Endothelial cell of umbilical vein (primary cell): ENCODE results near the gene UTRN. TPM values are rescaled to one million over a fixed set of nuclear protein-coding genes. Genes with fewer than 3 reads are reported as not detected.

Experiments used
- BruUV-seq: library from RNA; stranded (reverse); fragments of 400-500 nt; replicated peaks from 2 replicates; lab custom pipeline; 2021; lab: Mats Ljungman, UMichigan
- CTCF ChIA-PET: fragments of 300-600, 350-600 bp; sonication (Branson Sonifier 250); formaldehyde crosslinking; loops from one replicate; lab custom pipeline; 2021; ENCODE audit warnings: antibody characterized with exemption, inconsistent platforms; lab: Charles Lee
- POLR2A ChIA-PET: fragments of 300-600, 350-600 bp; sonication (Branson Sonifier 250); formaldehyde crosslinking; loops from one replicate; lab custom pipeline; 2021; ENCODE audit warnings: antibody characterized with exemption, inconsistent platforms; lab: Charles Lee
- DNase-seq: peaks from one replicate; pipeline ENCODE4 v3.0.0-alpha.2; 2011; ENCODE audit warnings: low read depth, low spot score
- FAIRE-seq: peaks from 2 replicates; lab custom pipeline; 2011; peaks lifted over from hg19 to GRCh38; lab: Jason Lieb, UNC
- H2AFZ ChIP-seq: 2 replicates; pipeline ENCODE4 v1.6.0; 2012; ENCODE audit warnings: low read depth, low read length, control low read depth, inconsistent platforms
- H3K27ac ChIP-seq: 2 replicates; pipeline ENCODE4 v1.5.1; 2011; ENCODE audit warnings: low read depth, mild to moderate bottlenecking, control low read depth, low read length, moderate library complexity; ENCODE audit not compliant: insufficient read depth
- H3K27me3 ChIP-seq, 2 experiments: 2 replicates each; pipeline versions ENCODE4 v1.6.0 to v1.6.1; 2011; ENCODE audit warnings: low read length in 2 of 2, mixed read lengths in 1 of 2; ENCODE audit not compliant: control insufficient read depth in 2 of 2, insufficient read depth in 2 of 2
- H3K36me3 ChIP-seq, 2 experiments: 2 replicates in 1 of 2; 3 replicates in 1 of 2; pipeline ENCODE4 v1.5.1; 2011; ENCODE audit warnings: low read length in 2 of 2, mild to moderate bottlenecking in 1 of 2, moderate library complexity in 1 of 2; ENCODE audit not compliant: control insufficient read depth in 2 of 2, insufficient read depth in 2 of 2; ENCODE audit errors: extremely low read depth in 1 of 2
- H3K4me1 ChIP-seq: 3 replicates; pipeline ENCODE4 v1.5.1; 2011; ENCODE audit warnings: mild to moderate bottlenecking, low read length; ENCODE audit not compliant: control insufficient read depth, insufficient read depth; ENCODE audit errors: extremely low read depth
- H3K4me2 ChIP-seq: 2 replicates; pipeline ENCODE4 v1.6.1; 2011; ENCODE audit warnings: low read length, control low read depth, mixed read lengths; ENCODE audit not compliant: insufficient read depth
- H3K4me3 ChIP-seq, 3 experiments: fragments of 200-600 bp in 1 of 3; sonication (generic), shearing (Covaris generic) in 1 of 3; replicated peaks in 1 of 3; 2 replicates each; pipeline ENCODE4 v1.5.1; 2011 to 2016; ENCODE audit warnings: control low read depth in 3 of 3, low read length in 3 of 3, mild to moderate bottlenecking in 2 of 3, inconsistent platforms in 1 of 3, low read depth in 1 of 3, moderate library complexity in 1 of 3; ENCODE audit not compliant: insufficient read depth in 1 of 3
- H3K79me2 ChIP-seq: 2 replicates; pipeline ENCODE4 v1.6.0; 2012; ENCODE audit warnings: low read length, inconsistent platforms; ENCODE audit not compliant: control insufficient read depth, insufficient read depth
- H3K9ac ChIP-seq: replicated peaks from 2 replicates; pipeline ENCODE3; 2011; ENCODE audit warnings: low read length, control low read depth; ENCODE audit not compliant: insufficient read depth; ENCODE audit errors: extremely low read depth
- H3K9me1 ChIP-seq: replicated peaks from 3 replicates; pipeline ENCODE4 v1.6.0; 2011; ENCODE audit warnings: mild to moderate bottlenecking, low read length; ENCODE audit not compliant: control insufficient read depth, insufficient read depth; ENCODE audit errors: extremely low read depth
- H3K9me3 ChIP-seq: replicated peaks from 2 replicates; pipeline ENCODE4 v1.5.1; 2012; ENCODE audit warnings: low read length, inconsistent platforms; ENCODE audit not compliant: control insufficient read depth, insufficient read depth
- H4K20me1 ChIP-seq: replicated peaks from 2 replicates; pipeline ENCODE3; 2011; ENCODE audit warnings: mild to moderate bottlenecking, low read length; ENCODE audit not compliant: control insufficient read depth, insufficient read depth; ENCODE audit errors: extremely low read depth
- CTCF ChIP-seq, 2 donors: IDR thresholded peaks; 1 replicate in 1 of 2; 2 replicates in 1 of 2; pipeline ENCODE4 v1.5.1; 2011; ENCODE audit warnings: low read length in 2 of 2, mild to moderate bottlenecking in 2 of 2, moderate library complexity in 2 of 2, control low read depth in 1 of 2, inconsistent platforms in 1 of 2, low read depth in 1 of 2; ENCODE audit not compliant: insufficient read depth in 1 of 2; ENCODE audit errors: extremely low read depth in 1 of 2
- EZH2 ChIP-seq: IDR thresholded peaks from 2 replicates; pipeline ENCODE4 v1.6.1; 2012; ENCODE audit warnings: borderline replicate concordance, low read depth, mild to moderate bottlenecking, moderate library complexity, low read length, inconsistent platforms; ENCODE audit not compliant: severe bottlenecking
- FOS ChIP-seq: IDR thresholded peaks from 2 replicates; pipeline ENCODE4 v1.6.1; 2011; ENCODE audit warnings: mild to moderate bottlenecking, low read length, moderate library complexity, borderline replicate concordance; ENCODE audit not compliant: insufficient read depth
- GATA2 ChIP-seq: IDR thresholded peaks from 2 replicates; pipeline ENCODE4 v1.7.0; 2011; ENCODE audit warnings: low read depth, mild to moderate bottlenecking, moderate library complexity, mixed read lengths, low read length; ENCODE audit not compliant: insufficient read length, insufficient read depth
- JUN ChIP-seq: IDR thresholded peaks from 2 replicates; pipeline ENCODE4 v1.6.1; 2011; ENCODE audit warnings: borderline replicate concordance, low read depth; ENCODE audit not compliant: insufficient read length, insufficient read depth
- MAX ChIP-seq: IDR thresholded peaks from 2 replicates; pipeline ENCODE4 v1.6.1; 2011; ENCODE audit not compliant: insufficient read depth, insufficient read length
- MYC ChIP-seq: IDR thresholded peaks from one replicate; pipeline ENCODE4 v1.6.1; 2011; ENCODE audit warnings: mild to moderate bottlenecking, low read depth, low read length
- POLR2A ChIP-seq: IDR thresholded peaks from 2 replicates; pipeline ENCODE4 v1.6.1; 2012; ENCODE audit warnings: low read depth, mild to moderate bottlenecking, control low read depth, low read length
- POLR2AphosphoS5 ChIP-seq: IDR thresholded peaks from 2 replicates; pipeline ENCODE4 v1.6.1; 2012; ENCODE audit warnings: low read depth, mild to moderate bottlenecking, control low read depth, low read length, moderate library complexity; ENCODE audit not compliant: insufficient read depth
- dilution Hi-C: fragments of 300-500 bp; cut with MboI; formaldehyde crosslinking; loops from one replicate; pipeline ENCODE4 v1.15.0; 2019; ENCODE audit warnings: low sequenced_read_pairs; ENCODE audit not compliant: extremely low pct_ligation_motif_present
- intact Hi-C: fragments of 100-400 bp; cut with micrococcal nuclease; formaldehyde crosslinking; loops from one replicate; pipeline ENCODE4 v1.10.0; 2022
- polyA plus RNA-seq, 4 experiments: library from polyadenylated mRNA; depleted of rRNA in 3 of 4; stranded (reverse) in 3 of 4; unstranded in 1 of 4; fragments of >200 nt; gene quantifications; 2 replicates each; pipeline versions ENCODE4 v1.2.1 to v1.2.3, GENCODE V29; 2011 to 2012; ENCODE audit warnings: missing spikeins in 1 of 4
- total RNA-seq: library from RNA; stranded (reverse); gene quantifications from 2 replicates; pipeline ENCODE4 v1.2.3, GENCODE V29; 2021

Gene UTRN
- total and polyA plus RNA-seq, 2 donors (not counting 3 experiments of a cell fraction or from before 2014, with no cell fraction given), result 37.4 to 224 TPM

GRCh38 chr6:144305985-144306384, 20.9 kb downstream of the UTRN start:
- Histone ChIP-seq H3K9me1 (no peaks in the 10 kb centered on the region), H3K4me2 (no peak overlapping the region), H3K27ac (no peak overlapping the region), H3K27me3 (no peaks in the 10 kb centered on the region), H3K4me3 (no peak overlapping the region), H3K9me3 (no peaks in the 10 kb centered on the region), H3K9ac (no peak overlapping the region), H3K4me1 (no peaks in the 10 kb centered on the region), H3K79me2 (peaks cover 19% of the 10 kb centered on the region), H3K36me3 (peaks cover 4 to 11% of the 10 kb centered on the region in 2 experiments), H4K20me1 (no peaks in the 10 kb centered on the region), H2AFZ (no peak overlapping the region)
- no peak for DNase-seq
- TF ChIP-seq EZH2, result no peak
- no peak for TF ChIP-seq CTCF (IDR thresholded peaks at IDR 0.05; ENCODE audit: extremely low read depth in 1 of 2, insufficient read depth in 1 of 2, low read depth in 1 of 2, low read length in 2 of 2)
- no peak for TF ChIP-seq JUN
- TF ChIP-seq GATA2, result no peak
- TF ChIP-seq POLR2AphosphoS5, result no peak
- no peak for TF ChIP-seq POLR2A
- TF ChIP-seq FOS, result no peak
- TF ChIP-seq MAX, result no peak
- no peak for TF ChIP-seq MYC
- ChIA-PET POLR2A (no interaction called here), CTCF (interaction anchor here (1.0 to 4.7 kb wide), 3 partner anchors 10 to 176 kb away, joined by 4 to 34 read pairs (median 4); no protein-coding TSS in a partner anchor)
- FAIRE-seq, result no peak
- dilution Hi-C loops (no loop called here), intact Hi-C loops (no loop called here)
- BruUV-seq, result no TSS peak
